Left renal pelvis (tissue), 4 donors: Measurements from ENCODE around the gene PIP4K2C. TPM values are rescaled to one million over a fixed set of nuclear protein-coding genes. Genes with fewer than 3 reads are reported as not detected.

Experiments used
- DNase-seq, 4 donors: peaks; one replicate each; pipeline ENCODE4 v3.0.0-alpha.2; 2013; ENCODE audit warnings: low read depth in 4 of 4, low spot score in 3 of 4
- polyA plus RNA-seq, 4 donors: library from polyadenylated mRNA; unstranded; fragments of 120-200 nt; gene quantifications; one replicate each; pipeline ENCODE4 v1.2.1, GENCODE V29; 2013; ENCODE audit not compliant: insufficient read length in 4 of 4

The PIP4K2C gene
- 10 to 100 TPM; 21.9 to 47.1 (median 39.6) TPM for polyA plus RNA-seq

DNA sequence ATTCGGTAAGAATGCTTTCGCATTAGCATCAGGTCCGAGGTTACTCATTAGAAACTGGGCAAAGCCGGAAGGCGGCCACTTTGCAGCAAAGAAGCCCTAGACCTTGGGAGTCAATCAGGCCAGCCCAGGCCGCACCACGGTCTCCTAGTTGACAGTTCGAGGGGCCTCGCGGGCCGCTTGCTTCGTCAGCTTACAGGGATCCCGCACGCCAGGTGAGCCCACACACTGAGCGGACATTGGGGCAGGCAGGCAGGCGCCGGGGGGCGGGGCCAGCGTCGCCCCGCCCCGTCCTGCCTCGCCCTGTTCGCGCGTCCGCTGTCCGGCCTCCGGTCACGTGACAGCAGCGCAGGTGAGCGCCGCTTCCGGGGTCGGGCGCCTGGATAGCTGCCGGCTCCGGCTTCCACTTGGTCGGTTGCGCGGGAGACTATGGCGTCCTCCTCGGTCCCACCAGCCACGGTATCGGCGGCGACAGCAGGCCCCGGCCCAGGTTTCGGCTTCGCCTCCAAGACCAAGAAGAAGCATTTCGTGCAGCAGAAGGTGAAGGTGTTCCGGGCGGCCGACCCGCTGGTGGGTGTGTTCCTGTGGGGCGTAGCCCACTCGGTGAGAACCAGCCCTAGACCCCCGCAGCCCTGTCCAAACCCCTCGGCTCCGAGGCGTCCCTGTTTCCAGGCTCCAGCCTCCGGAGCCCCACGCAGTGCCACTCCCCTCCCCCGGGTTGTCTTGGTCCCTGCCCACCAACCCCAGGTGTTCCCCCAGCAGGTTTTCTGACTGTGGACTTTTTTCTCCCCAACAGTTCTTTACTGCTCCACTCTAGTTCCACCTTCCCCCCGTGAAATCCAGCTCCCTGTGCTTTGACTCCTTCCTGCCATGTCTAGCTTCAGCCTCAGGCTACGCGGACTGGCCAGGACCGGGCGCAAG is at the start of gene PIP4K2C:
PIP4K2C (plus strand) TSS at position 329 of the 918 bp plus-strand sequence; CDS start at position 427, 98 bp downstream.
- peak in 1 of 4 donors; percentile 69 for DNase-seq

DNA sequence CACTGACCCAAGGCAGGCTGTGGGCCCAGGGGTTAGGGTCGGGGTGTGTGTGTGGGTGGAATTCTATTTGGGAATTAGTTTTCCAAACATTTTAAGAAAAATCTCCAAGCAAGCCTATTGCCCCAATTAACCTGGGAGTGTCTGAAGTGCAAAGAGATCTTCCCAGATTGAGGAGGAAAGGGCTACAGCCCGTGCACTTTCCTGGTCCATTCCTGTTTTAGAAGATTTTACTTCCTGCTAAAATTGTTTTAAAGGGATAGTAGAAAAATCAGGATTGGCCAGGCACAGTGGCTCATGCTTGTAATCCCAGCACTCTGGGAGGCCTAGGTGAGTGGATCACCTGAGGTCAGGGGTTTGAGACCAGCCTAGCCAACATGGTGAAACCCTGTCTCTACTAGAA is 49.3 kb upstream of the PIP4K2C start:
- no peak for DNase-seq

DNA sequence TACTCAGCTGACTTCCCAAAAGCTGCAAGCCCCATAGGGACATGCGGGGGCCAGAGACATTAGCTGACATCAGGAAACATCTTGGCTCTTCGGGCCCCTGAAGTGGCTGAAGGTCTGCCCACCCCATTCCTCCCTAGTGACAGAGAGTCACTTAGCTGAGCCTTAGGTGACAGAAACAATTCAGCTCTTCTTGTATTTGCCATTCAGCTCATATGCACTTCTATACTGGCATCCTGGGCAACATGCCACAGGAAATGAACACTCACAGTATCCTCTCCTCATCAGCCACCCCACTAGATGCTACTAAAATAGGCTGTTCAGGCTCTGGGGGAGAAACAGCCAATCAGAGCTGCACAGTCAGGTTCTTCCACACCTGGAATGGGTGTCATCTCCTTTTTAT is 47.4 kb upstream of the PIP4K2C start:
- DNase-seq, result no peak

DNA sequence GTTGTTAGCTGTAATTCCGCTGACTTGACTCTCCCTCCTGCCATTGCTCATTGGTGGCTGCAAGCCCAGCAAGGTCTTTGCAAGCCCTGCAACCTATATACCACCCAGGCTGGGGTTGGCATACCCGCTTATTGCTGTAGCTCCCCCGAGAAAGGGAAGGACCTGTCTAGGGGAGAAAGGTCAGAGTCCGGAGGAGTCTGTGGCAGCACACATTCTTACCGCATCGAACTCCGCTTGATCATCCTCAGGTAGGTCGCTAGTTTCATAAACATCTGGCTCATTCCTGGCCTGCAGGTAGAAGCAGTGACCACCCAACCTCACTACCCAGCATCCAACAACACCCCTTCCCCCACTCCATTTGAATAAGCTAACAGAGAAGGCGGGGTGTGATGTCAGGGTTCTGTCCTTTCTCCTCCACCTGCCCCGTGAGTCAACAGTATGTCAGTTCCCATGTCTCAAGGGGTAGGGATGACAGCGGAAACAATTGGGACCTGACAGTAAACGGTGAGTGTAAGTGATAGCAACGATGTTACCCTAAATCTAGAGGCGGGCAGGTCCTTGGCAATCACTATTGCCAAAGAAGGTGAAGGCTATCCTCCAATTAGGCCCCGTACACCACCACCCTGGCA is 45.1 kb upstream of the PIP4K2C start:
- DNase-seq, result no peak

DNA sequence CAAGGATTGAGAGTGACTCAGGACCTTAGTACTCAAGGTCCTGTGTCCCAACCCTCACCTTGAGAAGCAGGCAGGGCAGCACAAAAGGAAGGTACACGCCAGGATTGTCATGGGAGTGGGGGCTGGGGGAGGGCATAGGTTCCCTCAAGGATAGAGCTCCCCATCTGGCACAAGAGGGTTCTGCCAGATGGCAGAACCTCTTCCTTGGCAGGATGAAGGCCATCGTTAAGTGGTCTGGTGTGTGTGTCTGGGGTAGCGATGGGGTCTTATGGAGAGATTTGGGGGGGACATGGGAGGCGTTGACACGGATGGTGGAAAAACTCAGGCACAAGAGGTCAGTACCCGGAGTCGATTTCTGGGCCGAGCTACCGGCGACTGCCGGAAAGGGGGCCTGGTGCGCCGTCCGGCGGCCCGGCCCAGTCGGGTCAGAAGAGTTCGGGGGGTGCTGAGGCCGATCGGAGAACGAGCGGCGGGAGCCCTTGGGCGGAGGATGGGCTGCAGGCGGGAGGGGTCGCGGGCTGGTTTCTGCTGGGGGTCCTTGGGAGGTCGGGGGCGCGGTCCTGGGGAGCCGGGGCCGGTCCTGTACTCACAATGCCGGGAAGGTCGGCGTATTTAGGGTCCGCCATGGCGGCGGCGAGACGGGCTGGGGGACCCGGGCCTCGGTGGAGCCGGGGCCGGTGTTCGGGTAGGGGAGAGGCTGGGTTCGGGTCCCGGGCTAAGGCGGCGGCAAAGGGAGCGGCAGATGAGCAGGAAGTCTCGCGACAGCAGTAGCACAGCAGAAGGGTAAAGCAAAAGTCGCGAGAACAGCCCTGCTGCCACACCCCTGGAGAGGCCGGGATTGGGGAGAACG is 44.3 kb upstream of the PIP4K2C start, which contains the start of gene DCTN2:
DCTN2 (minus strand) TSS at position 755 of the 850 bp plus-strand sequence; CDS start at position 626, 129 bp downstream.
- DNase-seq, result peak; percentile 87 to 94 (median 90)

DNA sequence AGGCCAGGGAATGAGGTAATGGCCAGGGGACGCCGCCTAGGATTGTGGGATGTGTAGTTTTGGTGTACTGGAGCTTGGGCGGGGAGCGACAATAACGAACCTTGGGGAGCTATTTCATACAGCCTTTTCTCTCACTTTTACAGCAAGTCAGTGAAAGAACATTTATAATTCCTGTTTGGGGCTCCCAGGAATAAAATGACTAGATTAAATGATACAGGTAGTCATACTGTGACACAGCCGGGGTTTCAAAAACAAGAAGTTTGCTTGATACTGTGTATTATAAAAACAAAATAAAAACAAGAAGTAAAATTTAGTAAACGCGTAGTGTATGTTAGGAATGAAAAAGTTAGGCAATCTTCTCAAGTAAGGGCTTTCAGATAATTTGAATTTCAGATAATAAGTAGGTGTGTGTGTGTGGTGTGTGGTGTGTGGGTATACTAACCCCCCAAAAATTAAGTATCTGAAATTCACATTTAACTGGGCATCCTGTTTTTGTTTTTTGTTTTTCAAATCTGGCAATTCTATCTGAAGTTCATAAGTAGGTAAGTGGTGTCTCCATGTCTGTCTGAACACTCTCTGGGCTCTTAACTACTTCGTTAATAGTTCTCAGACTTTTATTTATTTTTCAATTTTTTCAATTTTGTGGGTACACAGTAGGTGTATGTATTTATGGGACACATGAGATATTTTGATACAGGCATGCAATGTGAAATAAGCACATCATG is 43.5 kb upstream of the PIP4K2C start:
- DNase-seq, result no peak

DNA sequence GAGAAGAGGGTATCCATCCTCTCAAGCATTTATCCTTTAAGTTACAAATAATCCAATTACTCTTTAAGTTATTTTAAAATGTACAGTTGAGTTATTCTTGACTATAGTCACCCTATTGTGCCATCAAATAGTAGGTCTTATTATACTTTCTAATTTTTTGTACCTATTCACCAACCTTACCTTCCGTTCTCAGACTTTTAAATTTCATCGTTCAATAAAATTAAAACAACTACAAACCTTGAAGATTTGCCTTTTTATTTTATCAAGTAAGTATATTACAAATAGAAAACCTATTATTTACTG is 43.0 kb upstream of the PIP4K2C start:
- no peak for DNase-seq

DNA sequence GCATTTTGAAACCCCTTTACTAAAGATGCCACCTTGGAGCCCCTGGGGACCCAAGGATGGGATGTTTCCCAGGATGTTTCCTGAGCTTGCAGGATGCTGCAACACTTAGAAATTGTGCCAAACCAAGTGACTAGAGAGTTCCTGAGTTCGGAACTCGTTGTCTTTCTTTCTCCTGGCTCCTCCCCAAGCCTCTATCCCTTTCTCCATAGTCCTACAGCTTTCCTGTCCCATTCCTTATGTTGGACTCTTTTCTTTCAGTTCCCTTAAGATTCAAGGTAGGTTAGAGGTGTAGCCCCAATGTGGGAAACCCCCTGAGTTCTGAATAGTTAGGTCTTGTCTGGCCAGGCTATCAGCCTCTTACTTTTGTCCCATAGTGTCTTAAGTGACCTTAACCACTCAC is 42.5 kb upstream of the PIP4K2C start:
- DNase-seq, result no peak

DNA sequence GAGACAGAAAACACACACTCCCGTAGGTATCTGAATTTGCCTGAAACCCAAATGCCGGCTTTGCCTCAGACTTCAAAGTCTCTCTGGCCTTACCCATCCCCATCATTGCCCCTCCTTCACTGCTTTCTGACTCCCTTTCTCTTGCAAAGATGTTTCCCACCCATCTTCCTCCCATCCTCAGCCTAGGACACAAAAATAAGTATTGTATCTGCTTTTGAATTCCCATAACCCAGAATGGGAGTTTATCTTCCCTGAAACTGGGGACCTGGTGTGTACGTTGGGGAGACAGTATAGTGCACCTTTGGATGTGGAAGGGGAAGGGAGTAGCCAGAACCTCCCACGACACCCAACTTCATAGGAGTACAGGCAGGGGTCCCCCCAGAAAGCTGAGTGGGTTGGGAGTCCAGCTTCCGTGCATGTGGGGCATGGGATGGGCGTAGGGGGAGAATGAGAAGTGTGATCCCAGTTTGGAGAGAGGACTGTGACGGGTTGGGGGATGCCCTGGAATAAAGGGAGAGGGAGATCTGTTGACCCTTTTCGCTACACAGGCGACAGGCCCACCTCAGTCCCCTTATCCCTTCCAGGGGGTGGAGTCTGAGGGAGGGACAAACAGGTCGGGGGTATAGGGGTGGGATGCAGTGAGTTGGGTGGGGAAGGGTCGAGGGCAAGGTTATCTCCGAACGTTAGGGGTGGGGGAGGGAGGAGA is 41.6 kb upstream of the PIP4K2C start:
- no peak for DNase-seq

DNA sequence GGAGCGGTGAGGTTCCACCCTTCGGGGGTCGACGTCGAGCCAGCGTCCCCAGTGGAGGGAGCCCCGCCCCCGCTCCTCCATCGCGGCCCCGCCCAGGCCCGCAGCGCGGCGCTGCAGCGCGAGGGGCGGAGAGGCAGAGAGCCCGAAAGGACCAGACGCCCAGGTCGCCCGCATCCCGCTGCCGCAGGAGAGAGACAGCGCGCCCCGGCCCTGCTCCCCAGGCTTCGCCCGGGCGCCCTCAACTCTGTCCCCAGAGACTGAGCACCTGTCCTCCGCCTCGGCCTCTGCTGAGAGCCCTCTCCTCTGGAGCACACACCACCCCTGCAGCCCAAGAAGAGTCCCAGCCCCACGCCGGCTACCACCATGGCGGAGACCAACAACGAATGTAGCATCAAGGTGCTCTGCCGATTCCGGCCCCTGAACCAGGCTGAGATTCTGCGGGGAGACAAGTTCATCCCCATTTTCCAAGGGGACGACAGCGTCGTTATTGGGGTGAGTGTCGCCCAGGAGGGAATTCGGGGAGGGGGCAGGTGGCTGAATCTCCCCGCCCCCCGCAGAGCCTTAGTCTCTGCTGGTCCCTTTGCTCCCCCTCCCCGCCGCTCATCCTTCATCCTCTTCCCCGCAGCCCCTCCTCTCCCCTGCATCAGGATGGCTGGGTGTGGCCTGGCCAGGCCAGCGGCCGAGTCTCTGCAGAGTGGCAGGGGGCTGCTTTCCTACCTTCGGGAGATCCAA is 40.9 kb upstream of the PIP4K2C start, which contains the start of gene KIF5A:
KIF5A (plus strand) TSS at position 136 of the 732 bp plus-strand sequence; CDS start at position 364, 228 bp downstream.
- no peak for DNase-seq

DNA sequence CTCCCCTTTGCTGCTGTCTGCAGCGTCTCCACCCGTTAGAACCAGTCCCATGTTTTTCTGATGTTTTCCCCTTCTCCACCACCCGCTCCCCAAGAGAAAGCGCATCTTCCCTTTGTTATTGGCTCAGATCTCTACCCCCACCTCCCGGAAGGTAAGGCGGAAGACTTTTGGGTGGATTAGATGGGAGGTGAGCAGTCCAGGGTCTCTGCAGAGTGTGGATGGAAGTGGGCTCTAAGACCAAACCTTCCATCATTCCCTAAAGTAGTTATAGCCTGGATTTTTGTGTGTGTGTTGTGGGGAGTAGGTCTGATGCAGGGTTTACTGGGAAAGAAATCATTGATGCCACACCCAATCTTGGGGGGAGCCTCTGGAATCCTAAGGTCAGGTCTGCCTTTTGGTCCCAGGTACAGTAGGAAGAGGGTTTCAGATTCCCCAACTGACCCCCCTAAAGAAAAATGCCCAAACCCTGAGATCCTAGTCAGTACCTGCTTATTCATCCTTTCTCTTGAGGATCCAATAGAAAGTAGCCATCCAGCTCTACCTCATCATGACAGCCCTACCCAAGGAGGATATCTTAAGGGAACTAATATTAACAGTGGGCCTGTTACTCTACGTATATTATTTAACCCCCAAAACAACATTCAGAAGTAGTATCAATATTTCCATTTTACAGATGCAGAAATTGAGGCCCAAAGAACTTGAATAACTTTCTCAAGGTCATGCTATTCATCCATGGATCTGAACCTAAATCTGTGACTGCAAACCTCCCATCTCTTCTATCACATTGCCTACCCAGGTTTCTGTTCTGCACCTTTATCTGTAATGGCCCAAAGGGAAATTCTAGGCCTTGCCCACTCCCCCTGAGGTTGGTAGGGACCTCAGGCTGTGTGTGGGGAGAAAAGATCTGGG is 40.1 kb upstream of the PIP4K2C start:
- DNase-seq, result no peak

DNA sequence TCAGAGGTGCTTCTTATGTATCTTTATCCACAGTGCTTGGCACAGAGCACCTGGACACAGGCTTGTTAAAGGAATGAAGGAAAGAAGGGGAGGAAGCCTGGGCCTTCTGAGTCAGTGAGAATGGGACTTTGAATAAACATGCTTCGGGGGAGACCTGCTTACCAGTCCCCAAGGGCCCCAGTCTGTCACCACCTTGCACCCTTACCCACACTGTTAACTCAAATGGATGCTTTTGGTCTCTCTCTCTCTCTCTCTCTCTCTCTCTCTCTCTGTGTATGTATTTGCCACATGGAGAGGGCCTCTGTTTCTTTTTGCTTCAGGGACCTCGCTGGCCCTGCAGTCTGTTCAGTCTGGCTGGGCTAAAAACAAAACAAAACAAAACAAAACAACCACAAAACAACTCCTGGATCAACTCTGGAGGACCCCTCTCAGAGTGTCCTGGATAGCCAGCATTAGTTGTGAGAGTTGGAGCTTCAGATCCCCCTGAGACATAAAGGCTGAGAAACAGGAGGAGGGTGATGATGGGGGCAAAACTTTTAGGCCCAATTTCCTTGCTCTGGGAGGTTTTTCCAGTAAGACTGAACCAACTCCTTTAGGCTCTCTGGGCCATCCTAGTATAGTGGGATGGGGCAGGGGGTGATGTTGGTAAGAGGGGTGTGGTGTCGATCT is 39.2 kb upstream of the PIP4K2C start:
- no peak for DNase-seq

DNA sequence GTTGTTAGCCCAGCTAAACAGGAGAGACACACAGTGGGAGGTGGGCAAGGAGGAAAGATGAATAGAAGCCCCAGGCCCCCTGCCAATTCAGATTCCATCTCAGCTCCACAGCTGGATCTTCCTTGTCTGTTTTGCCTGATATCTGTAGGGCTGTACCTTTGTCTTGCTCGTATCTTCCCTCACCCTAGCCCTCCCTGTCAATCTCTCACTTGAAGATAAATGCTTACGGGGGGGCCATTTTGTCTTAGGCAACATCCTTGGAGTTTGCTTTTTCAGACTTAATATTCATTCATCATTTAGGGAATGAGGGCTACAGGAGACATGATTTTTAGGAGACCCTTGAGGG is 38.7 kb upstream of the PIP4K2C start:
- no peak for DNase-seq

DNA sequence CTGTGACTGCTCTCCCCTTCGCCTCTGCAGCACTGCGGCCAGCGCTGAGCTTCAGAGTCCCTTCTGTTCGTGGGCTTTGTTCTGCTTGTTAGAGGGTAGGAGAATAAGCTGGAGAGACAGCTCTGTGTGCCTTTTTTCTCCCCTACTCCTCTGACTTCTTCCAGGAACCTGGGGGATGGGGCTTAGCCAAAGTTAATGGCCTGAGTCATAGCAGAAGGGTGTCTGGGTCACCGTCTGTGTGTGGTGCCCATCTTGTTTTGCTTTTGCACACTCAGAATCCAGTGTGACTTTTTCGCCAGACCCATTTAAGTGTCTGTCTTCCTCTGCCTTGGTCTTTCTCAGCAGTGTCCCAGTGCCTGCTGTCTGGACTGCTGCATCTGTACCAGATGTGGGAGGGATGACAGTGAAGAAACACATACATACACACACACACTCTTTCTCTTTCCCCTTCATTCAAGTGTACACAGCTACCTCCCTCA is 38.1 kb upstream of the PIP4K2C start:
- DNase-seq, result no peak

DNA sequence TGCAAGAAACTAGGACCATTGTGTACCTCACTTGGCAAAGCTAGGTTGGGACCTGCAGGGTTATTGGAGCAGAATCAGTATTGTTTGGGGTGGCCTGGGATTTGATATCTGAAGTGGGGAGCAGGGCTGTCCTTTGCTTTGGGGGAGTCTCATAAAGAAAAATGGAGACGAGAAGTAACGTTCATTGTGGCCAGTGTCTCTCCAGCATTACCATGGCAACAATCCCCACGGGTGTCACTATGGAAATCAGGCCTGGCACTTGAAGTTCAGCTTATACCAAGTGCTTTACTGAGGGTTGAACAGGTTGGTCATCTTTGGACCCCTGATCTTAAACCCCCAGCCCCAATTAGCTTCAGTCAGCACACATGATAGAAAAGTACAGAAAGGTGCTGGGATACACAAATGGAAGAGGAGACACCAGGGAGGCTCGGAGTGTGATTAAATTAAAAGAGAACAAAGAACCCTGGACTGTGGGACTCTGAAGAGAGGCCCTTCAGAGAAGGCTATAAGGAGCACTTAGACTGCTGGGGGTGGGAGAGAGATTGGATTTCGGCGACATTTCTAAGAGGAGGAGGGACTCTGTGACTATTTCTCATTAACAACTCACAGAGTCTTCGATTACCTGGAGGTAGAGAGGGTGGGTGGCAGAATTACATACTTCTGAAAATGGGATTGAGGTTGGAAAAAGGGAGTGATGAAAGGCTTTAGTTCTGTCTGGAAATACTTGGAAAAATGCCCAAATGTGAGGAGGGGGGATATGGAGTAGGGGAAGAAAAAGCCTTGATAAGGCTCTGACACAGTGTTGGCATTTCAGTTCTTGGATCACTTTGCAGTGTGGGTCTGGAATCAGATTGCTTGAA is 37.4 kb upstream of the PIP4K2C start:
- no peak for DNase-seq

DNA sequence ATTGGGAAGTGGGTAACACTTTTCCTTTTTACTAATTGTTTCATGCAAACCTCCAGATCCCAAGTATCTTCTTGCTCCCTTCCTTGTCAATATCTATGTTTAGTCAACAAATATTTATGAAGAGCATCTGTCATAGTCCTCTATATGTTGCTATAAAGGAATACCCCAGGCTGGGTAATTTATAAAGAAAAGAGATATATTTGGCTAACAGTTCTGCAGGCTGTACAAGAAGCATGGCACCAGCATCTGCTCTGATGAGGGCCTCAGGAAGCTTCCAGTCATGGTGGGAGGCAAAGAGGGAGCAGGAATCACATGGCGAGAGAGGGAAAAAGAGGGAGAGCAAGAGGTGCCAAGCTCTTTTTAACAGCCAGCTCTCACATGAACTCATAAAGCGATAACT is 36.5 kb upstream of the PIP4K2C start:
- no peak for DNase-seq
